SKM-1 (cell line): ENCODE data around the gene ABHD10.

Source experiments
- DNase-seq: peaks from one replicate; lab custom pipeline; 2025; ENCODE audit not compliant: unreplicated experiment; lab: John Stamatoyannopoulos, UW

Gene ABHD10

GRCh38 chr3:111999484-112000324, 20.9 kb downstream of the ABHD10 start:
- no peak for DNase-seq

- no peak for DNase-seq
Observed at GRCh38 chr3:112000367-112000771, 21.5 kb downstream of the ABHD10 start.

- no peak for DNase-seq
Observed at GRCh38 chr3:112000966-112001365, 22.1 kb downstream of the ABHD10 start.

- DNase-seq = no peak
Observed at GRCh38 chr3:112001526-112001925, 22.7 kb downstream of the ABHD10 start.

GRCh38 chr3:112002096-112002971, 23.5 kb downstream of the ABHD10 start:
- no peak for DNase-seq

GRCh38 chr3:112003321-112004080, 24.7 kb downstream of the ABHD10 start:
- no peak for DNase-seq

- DNase-seq = no peak
Observed at GRCh38 chr3:112004187-112004586, 25.4 kb downstream of the ABHD10 start.

- DNase-seq = no peak
Observed at GRCh38 chr3:112004669-112005068, 25.8 kb downstream of the ABHD10 start.

GRCh38 chr3:112005091-112005672, 26.4 kb downstream of the ABHD10 start:
- no peak for DNase-seq

- no peak for DNase-seq
Observed at GRCh38 chr3:112007633-112008032, 28.8 kb downstream of the ABHD10 start.

- DNase-seq = no peak
Observed at GRCh38 chr3:112009670-112010069, 30.8 kb downstream of the ABHD10 start.

- no peak for DNase-seq
Observed at GRCh38 chr3:112010636-112011035, 31.8 kb downstream of the ABHD10 start.

GRCh38 chr3:112011376-112011940, 32.6 kb downstream of the ABHD10 start:
- DNase-seq = no peak

GRCh38 chr3:112012205-112012992, 33.6 kb downstream of the ABHD10 start:
- DNase-seq = no peak

GRCh38 chr3:112013058-112013783, 34.4 kb downstream of the ABHD10 start:
- DNase-seq = peak; percentile 36

GRCh38 chr3:112013784-112014143, 34.9 kb downstream of the ABHD10 start:
- DNase-seq = no peak

- DNase-seq = no peak
Observed at GRCh38 chr3:112017091-112017490, 38.3 kb downstream of the ABHD10 start.

GRCh38 chr3:112018712-112019111, 39.9 kb downstream of the ABHD10 start:
- no peak for DNase-seq

GRCh38 chr3:112019716-112020115, 40.9 kb downstream of the ABHD10 start:
- DNase-seq = no peak
